ENCODE measurements around the gene PBRM1. TPM values are rescaled to one million over a fixed set of nuclear protein-coding genes. Genes with fewer than 3 reads are reported as not detected.

The PBRM1 gene
- total and polyA plus RNA-seq, 4 donors, result 7.1 to 65.7 (median 38.7) TPM

DNA sequence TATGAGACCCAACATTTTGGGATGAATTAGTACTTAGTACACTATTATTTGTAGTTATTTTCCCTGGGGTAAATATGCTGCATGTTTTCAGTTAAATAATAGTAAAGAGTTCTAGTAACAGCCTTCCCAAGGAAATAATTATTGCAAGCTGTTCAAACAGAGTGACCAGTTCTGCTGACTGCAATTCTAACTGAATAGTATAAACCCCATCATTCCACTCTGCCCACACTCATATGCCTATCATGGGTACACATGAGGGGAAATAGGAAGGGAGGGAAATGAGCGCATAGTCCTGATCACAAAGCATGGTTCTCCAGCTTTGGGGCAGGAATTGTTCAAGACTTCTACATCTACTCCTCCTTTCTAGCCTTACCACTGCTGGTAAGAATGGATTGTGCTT is 130.7 kb downstream of the PBRM1 start:
- Histone ChIP-seq H3K27me3 (ENCODE audit: control insufficient read depth in 4 of 4, insufficient read depth in 4 of 4, low read length in 3 of 4) (no peaks in the 10 kb centered on the region), H3K27ac (ENCODE audit: low read depth in 1 of 2, low read length in 2 of 2) (no peak overlapping the region), H3K9ac (ENCODE audit: low read depth in 1 of 2, low read length in 2 of 2) (no peak overlapping the region), H3K9me3 (ENCODE audit: control insufficient read depth in 4 of 4, low read length in 3 of 4) (no peaks in the 10 kb centered on the region), H3K36me3 (ENCODE audit: control insufficient read depth in 4 of 4, insufficient read depth in 3 of 4, low read depth in 1 of 4, low read length in 3 of 4) (peaks cover 12 to 45% (median 31%) of the 10 kb centered on the region in 4 donors), H3K4me3 (ENCODE audit: low read depth in 1 of 3, low read length in 3 of 3) (no peak overlapping the region), H3K4me1 (ENCODE audit: control insufficient read depth in 4 of 4, insufficient read depth in 4 of 4, low read length in 3 of 4) (peaks cover 0 to 7% (median 0%) of the 10 kb centered on the region in 4 donors)
- WGBS, result 98% methylated on average over 1 of the region's 1 CpG
- no peak for TF ChIP-seq RAD21 (IDR thresholded peaks at IDR 0.05)
- no peak for TF ChIP-seq EGR1 (IDR thresholded peaks at IDR 0.05; ENCODE audit: low read depth in 2 of 2)
- TF ChIP-seq HNF4G (IDR thresholded peaks at IDR 0.05), result no peak
- TF ChIP-seq, protein P1, sequence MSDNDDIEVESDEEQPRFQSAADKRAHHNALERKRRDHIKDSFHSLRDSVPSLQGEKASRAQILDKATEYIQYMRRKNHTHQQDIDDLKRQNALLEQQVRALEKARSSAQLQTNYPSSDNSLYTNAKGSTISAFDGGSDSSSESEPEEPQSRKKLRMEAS (IDR thresholded peaks at IDR 0.05), result no peak
- TF ChIP-seq FOXA2 (IDR thresholded peaks at IDR 0.05), result no peak
- no peak for TF ChIP-seq SP1 (IDR thresholded peaks at IDR 0.05)
- no peak for TF ChIP-seq YY1 (IDR thresholded peaks at IDR 0.05)
- TF ChIP-seq, protein P2, sequence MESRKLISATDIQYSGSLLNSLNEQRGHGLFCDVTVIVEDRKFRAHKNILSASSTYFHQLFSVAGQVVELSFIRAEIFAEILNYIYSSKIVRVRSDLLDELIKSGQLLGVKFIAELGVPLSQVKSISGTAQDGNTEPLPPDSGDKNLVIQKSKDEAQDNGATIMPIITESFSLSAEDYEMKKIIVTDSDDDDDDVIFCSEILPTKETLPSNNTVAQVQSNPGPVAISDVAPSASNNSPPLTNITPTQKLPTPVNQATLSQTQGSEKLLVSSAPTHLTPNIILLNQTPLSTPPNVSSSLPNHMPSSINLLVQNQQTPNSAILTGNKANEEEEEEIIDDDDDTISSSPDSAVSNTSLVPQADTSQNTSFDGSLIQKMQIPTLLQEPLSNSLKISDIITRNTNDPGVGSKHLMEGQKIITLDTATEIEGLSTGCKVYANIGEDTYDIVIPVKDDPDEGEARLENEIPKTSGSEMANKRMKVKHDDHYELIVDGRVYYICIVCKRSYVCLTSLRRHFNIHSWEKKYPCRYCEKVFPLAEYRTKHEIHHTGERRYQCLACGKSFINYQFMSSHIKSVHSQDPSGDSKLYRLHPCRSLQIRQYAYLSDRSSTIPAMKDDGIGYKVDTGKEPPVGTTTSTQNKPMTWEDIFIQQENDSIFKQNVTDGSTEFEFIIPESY (IDR thresholded peaks at IDR 0.05), result no peak
- no peak for TF ChIP-seq RXRA (IDR thresholded peaks at IDR 0.05)
- TF ChIP-seq GABPA (IDR thresholded peaks at IDR 0.05 in 1 of 2, conservative IDR thresholded peaks at IDR 0.05 in 1 of 2), result no peak
- no peak for TF ChIP-seq FOXA1 (IDR thresholded peaks at IDR 0.05)
- TF ChIP-seq, protein P3, sequence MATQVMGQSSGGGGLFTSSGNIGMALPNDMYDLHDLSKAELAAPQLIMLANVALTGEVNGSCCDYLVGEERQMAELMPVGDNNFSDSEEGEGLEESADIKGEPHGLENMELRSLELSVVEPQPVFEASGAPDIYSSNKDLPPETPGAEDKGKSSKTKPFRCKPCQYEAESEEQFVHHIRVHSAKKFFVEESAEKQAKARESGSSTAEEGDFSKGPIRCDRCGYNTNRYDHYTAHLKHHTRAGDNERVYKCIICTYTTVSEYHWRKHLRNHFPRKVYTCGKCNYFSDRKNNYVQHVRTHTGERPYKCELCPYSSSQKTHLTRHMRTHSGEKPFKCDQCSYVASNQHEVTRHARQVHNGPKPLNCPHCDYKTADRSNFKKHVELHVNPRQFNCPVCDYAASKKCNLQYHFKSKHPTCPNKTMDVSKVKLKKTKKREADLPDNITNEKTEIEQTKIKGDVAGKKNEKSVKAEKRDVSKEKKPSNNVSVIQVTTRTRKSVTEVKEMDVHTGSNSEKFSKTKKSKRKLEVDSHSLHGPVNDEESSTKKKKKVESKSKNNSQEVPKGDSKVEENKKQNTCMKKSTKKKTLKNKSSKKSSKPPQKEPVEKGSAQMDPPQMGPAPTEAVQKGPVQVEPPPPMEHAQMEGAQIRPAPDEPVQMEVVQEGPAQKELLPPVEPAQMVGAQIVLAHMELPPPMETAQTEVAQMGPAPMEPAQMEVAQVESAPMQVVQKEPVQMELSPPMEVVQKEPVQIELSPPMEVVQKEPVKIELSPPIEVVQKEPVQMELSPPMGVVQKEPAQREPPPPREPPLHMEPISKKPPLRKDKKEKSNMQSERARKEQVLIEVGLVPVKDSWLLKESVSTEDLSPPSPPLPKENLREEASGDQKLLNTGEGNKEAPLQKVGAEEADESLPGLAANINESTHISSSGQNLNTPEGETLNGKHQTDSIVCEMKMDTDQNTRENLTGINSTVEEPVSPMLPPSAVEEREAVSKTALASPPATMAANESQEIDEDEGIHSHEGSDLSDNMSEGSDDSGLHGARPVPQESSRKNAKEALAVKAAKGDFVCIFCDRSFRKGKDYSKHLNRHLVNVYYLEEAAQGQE (IDR thresholded peaks at IDR 0.05), result no peak
- TF ChIP-seq, protein P4, sequence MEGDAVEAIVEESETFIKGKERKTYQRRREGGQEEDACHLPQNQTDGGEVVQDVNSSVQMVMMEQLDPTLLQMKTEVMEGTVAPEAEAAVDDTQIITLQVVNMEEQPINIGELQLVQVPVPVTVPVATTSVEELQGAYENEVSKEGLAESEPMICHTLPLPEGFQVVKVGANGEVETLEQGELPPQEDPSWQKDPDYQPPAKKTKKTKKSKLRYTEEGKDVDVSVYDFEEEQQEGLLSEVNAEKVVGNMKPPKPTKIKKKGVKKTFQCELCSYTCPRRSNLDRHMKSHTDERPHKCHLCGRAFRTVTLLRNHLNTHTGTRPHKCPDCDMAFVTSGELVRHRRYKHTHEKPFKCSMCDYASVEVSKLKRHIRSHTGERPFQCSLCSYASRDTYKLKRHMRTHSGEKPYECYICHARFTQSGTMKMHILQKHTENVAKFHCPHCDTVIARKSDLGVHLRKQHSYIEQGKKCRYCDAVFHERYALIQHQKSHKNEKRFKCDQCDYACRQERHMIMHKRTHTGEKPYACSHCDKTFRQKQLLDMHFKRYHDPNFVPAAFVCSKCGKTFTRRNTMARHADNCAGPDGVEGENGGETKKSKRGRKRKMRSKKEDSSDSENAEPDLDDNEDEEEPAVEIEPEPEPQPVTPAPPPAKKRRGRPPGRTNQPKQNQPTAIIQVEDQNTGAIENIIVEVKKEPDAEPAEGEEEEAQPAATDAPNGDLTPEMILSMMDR (IDR thresholded peaks at IDR 0.05; ENCODE audit: low read depth, low read length, missing input control), result no peak
- no peak for TF ChIP-seq JUND (IDR thresholded peaks at IDR 0.05)
- TF ChIP-seq, protein P5, sequence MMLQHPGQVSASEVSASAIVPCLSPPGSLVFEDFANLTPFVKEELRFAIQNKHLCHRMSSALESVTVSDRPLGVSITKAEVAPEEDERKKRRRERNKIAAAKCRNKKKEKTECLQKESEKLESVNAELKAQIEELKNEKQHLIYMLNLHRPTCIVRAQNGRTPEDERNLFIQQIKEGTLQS (IDR thresholded peaks at IDR 0.05), result no peak
- TF ChIP-seq NR2F2 (IDR thresholded peaks at IDR 0.05), result no peak
- TF ChIP-seq TAF1 (conservative IDR thresholded peaks at IDR 0.05), result no peak
- no peak for TF ChIP-seq HNF4A (conservative IDR thresholded peaks at IDR 0.05)
- DNase-seq (ENCODE audit: low spot score), result no peak

Measured in liver (tissue), 9 donors.